ENCODE results near the gene INSC.

Gene INSC

DNA sequence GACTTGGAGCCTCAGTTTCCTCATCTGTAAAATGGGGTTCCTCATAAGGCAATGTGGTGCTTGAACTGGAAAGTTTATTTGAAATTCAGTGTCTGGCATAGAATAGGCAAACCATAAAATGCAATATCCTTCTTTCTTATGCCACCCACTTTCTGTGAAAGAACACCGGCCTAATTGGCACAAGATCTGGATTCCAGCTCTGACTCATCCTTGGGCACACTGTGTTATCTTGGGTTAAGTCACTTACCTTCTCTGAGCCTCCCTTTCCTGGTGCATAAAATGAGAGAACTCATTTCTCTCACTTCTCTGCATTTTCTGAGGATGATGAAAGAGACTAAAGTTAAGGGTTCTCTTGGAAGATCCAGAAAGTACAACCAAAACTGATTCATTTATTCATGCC, 5.1 kb downstream of the INSC start:
- in situ Hi-C loops (cut with HindIII; ENCODE audit: low sequenced_read_pairs): no loop called here
- no peak overlapping the region for H3K4me3 ChIP-seq (ENCODE audit: low read depth, low read length)
- no peak for TF ChIP-seq CTCF (IDR thresholded peaks at IDR 0.05; ENCODE audit: low read depth, low read length, missing control alignments)
- DNase-seq (ENCODE audit: low read depth): no peak

- no peak for TF ChIP-seq CTCF (IDR thresholded peaks at IDR 0.05; ENCODE audit: low read depth, low read length, missing control alignments)
- DNase-seq (ENCODE audit: low read depth): no peak
- in situ Hi-C loops (cut with HindIII; ENCODE audit: low sequenced_read_pairs): no loop called here
Measured at GRCh38 chr11:15123849-15124248, 9.1 kb downstream of the INSC start.

DNA sequence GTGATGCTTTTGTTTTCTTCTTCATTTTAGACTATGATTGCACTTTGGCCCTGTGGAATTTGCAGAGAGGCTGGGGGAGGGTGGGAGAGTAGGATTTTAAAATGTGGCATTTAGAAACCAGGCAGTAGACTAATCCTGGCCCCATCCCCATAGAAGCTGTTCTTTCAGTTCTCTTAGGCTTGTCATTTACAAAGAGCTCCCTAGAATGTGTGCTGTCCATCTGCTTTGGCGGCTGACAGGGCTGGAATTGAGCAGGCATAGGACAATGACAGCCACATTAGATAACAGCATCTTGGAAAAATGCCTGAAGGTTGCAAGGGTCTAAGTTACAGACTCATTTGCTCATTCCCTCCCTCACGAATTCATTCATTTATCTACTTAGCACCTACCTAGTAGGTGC, 9.8 kb downstream of the INSC start:
- no peak for DNase-seq (ENCODE audit: low read depth)
- no peak for TF ChIP-seq CTCF (IDR thresholded peaks at IDR 0.05; ENCODE audit: low read depth, low read length, missing control alignments)
- in situ Hi-C loops (cut with HindIII; ENCODE audit: low sequenced_read_pairs): no loop called here
- no peak overlapping the region for H3K4me3 ChIP-seq (ENCODE audit: low read depth, low read length)

More at GRCh38 chr11:15123849-15124248, 9.1 kb downstream of the INSC start:
- H3K4me3 ChIP-seq (ENCODE audit: low read depth, low read length): no peak overlapping the region

- H3K4me3 ChIP-seq (ENCODE audit: low read depth, low read length): no peak overlapping the region
- no peak for DNase-seq (ENCODE audit: low read depth)
- in situ Hi-C loops (cut with HindIII; ENCODE audit: low sequenced_read_pairs): no loop called here
- TF ChIP-seq CTCF (IDR thresholded peaks at IDR 0.05; ENCODE audit: low read depth, low read length, missing control alignments): no peak
Measured at GRCh38 chr11:15127341-15127740, 12.6 kb downstream of the INSC start.

- no peak overlapping the region for H3K4me3 ChIP-seq (ENCODE audit: low read depth, low read length)
- no peak for TF ChIP-seq CTCF (IDR thresholded peaks at IDR 0.05; ENCODE audit: low read depth, low read length, missing control alignments)
- no peak for DNase-seq (ENCODE audit: low read depth)
- in situ Hi-C loops (cut with HindIII; ENCODE audit: low sequenced_read_pairs): no loop called here
Measured at GRCh38 chr11:15128621-15129020, 13.9 kb downstream of the INSC start.

DNA sequence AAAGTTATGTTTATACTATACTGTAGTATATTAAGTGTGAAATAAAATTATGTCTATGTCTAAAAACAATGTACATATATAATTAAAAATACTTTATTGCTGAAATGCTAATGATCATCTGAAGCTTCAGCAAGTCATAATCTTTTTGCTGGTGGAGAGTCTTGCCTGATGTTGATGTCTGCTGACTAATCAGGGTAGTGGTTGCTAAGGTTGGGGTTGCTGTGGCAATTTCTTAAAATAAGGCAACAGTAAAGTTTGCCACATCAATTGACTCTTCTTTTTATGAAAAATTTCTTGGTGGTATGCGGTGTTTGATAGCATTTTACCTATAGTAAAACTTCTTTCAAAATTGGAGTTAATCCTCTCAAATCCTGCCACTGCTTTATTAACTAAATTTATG, 21.4 kb downstream of the INSC start:
- in situ Hi-C loops (cut with HindIII; ENCODE audit: low sequenced_read_pairs): no loop called here
- no peak overlapping the region for H3K4me3 ChIP-seq (ENCODE audit: low read depth, low read length)
- no peak for DNase-seq (ENCODE audit: low read depth)
- TF ChIP-seq CTCF (IDR thresholded peaks at IDR 0.05; ENCODE audit: low read depth, low read length, missing control alignments): no peak

Data from astrocyte of the cerebellum (primary cell).